Head of caudate nucleus (tissue), 42 donors: Measurements from ENCODE around the gene CMYA5.
"Not testable (repeated sequence)": the region's sequence is repeated elsewhere in the genome, so short reads cannot be mapped to it uniquely, and the experiment has no call there.

ENCODE experiments used
- DNase-seq, 42 donors: peaks; one replicate each; pipeline versions ENCODE4 v3.0.0 to v3.0.0-alpha.2; 2020 to 2021; ENCODE audit warnings: mixed read lengths in 7 of 42
- intact Hi-C: fragments of 100-400 bp; cut with DNase I; formaldehyde crosslinking; loops from one replicate; pipeline ENCODE4 v1.15.0; 2022

The CMYA5 gene

DNA sequence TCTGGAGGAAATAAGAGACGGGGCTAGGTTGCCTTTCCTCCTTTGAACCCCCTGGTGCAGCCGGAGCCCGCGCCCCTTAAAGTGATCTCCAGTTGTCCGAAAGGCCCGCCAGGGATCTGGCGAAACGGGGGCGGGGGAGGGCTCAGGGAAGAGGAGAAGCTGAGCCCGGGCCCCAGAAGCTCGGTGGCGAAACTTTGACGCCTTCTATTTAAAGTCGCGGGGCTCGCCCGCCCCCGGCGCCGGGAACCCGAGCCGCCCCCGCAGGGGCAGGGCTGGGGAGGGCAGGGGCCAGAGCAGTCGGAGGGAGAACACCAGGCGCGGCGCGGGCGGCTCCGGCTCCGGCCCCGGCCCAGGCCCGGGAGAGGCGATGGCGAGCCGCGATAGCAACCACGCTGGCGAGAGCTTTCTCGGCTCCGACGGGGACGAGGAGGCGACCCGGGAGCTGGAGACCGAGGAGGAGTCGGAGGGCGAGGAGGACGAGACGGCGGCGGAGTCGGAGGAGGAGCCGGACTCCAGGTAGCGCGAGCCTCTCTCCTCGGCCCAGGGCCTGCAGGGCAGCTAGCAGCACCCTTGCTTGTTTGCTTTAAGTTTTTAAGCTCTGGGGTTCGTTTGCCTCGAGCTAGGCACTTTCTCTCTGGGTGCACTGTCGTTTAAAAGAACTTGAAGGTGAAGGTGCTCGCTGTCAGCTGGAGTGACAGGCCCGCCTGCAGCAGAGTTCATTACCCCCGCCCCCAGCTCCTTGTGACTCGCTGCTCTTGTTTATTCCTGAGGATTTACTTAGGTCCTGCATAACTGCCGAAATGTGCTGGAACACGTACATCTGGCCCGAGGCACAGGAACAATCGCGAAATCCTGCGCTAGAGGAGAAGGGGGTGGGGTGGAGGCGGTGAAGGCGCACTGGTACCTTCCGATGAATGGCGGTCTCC is at the start of gene CMYA5:
CMYA5 (plus strand) TSS at position 296 of the 926 bp plus-strand sequence; CDS start at position 368, 72 bp downstream.
- intact Hi-C loops, result no loop called here

DNA sequence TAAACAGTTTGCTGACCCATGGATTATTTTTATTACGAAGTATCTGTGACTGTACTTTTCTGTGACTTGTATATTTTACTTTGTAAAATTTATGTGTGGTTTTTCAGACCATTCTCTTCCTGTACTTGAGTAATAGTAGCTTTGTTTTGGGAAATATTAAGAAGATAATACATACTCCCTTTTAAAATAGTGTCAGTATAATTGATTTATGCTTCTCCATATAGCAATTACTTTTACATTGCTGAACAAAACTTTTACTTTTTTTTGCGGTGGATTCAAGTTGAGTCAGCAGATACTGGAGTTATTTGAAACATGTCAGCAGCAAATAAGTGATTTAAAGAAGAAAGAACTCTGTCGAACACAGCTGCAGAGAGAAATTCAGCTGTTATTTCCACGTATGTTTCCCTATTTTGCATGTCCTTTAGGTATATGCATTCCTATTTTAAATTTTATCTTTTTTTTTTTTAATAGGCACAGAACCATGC is 49.0 kb upstream of the CMYA5 start:
- intact Hi-C loops, result no loop called here
- no peak for DNase-seq

More for the DNA sequence above, at the start of gene CMYA5:
- peak; percentile 15 to 77 (median 48) for DNase-seq

- DNase-seq, result no peak
Observed at GRCh38 chr5:79641414-79641813, 48.2 kb upstream of the CMYA5 start.

DNA sequence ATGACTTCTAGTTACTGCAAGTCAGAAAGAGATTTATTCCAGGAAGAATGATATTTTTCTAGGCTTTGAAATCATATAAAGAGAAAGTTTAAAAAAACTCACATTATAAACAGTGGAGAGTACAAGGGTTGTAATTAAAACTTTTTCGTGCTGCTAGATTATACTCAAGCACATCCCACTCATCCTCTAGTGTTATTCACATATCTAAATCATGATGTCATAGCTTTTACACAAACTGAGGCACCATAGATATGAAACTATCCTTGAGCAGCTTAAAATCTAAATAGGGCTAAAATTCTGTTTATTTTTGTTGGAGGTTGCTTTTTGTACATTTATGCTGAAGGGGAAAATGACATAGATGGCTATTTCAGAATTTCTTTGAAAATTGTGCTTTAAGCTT is 47.4 kb upstream of the CMYA5 start:
- DNase-seq, result no peak
- intact Hi-C loops, result no loop called here

More at GRCh38 chr5:79641414-79641813, 48.2 kb upstream of the CMYA5 start:
- intact Hi-C loops, result no loop called here

GRCh38 chr5:79653843-79654242 is 35.8 kb upstream of the CMYA5 start:
- no peak for DNase-seq
- intact Hi-C loops, result no loop called here

GRCh38 chr5:79663212-79663611 is 26.4 kb upstream of the CMYA5 start:
- intact Hi-C loops, result no loop called here
- DNase-seq, result no peak

GRCh38 chr5:79666758-79667157 is 22.9 kb upstream of the CMYA5 start:
- DNase-seq, result no peak
- intact Hi-C loops, result no loop called here

GRCh38 chr5:79672392-79672791 is 17.2 kb upstream of the CMYA5 start:
- no peak for DNase-seq
- intact Hi-C loops, result no loop called here

DNA sequence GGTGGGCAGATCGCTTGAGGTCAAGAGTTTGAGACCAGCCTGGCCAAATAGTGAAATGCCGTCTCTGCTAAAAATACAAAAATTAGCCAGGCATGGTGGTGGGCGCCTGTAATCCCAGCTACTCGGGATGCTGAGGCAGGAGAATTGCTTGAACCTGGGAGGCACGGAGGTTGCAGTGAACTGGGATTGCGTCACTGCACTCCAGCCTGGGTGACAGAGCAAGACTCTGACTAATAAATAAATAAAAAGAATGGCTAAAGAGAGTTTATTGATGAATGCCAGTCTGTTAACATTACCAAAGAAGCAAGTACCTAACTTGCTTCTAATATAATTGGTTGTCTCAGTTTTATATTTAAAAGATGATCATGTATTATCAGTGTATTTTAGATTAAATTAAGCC is 13.3 kb upstream of the CMYA5 start:
- DNase-seq, intact Hi-C loops: not testable (repeated sequence)

DNA sequence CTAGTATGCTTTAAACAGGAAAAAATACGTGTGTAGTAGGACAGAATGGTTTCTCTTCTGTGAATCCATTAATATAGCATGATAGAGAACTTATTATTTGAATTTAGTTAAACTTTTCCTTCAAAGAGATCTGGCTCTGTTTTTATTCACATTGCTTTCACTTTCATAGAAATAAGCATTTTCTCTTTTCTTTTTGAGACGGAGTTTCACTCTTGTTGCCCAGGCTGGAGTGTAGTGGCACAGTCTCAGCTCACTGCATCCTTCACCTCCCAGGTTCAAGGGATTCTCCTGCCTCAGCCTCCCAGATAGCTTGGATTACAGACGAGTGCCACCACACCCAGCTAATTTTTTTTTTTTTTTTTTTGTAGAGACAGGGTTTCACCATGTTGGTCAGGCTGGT is 7.5 kb upstream of the CMYA5 start:
- DNase-seq, intact Hi-C loops: not testable (repeated sequence)

- DNase-seq, result peak in 8 of 42 donors; percentile 9 to 55 (median 29)
- intact Hi-C loops, result no loop called here
Observed at GRCh38 chr5:79684782-79685181, 4.9 kb upstream of the CMYA5 start.

- peak in 1 of 42 donors; percentile 22 for DNase-seq
- intact Hi-C loops, result no loop called here
Observed at GRCh38 chr5:79685627-79686026, 4.0 kb upstream of the CMYA5 start.

GRCh38 chr5:79686799-79687198 is 2.8 kb upstream of the CMYA5 start:
- DNase-seq, result no peak
- intact Hi-C loops, result no loop called here

DNA sequence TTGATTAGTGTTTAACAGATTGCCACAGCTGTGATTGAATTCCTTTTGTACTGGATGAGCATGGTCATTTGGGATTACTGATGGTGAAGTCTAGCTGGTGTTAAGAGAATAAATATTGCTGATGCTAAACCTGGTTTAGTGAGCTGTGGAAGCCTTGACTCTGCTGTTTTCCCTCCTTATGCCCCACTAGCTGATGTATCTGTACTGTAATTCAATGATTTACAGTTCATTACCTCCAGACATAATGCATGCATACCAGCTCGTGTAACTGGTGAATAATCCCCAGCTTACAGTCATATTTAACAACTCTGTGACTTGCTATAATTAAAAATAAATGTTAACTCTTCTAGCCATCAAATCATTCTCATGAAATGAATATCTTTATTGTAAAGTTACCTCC is 1.7 kb upstream of the CMYA5 start:
- intact Hi-C loops, result no loop called here
- no peak for DNase-seq

GRCh38 chr5:79691007-79691406 is 1.4 kb downstream of the CMYA5 start:
- intact Hi-C loops, result no loop called here
- no peak for DNase-seq

DNA sequence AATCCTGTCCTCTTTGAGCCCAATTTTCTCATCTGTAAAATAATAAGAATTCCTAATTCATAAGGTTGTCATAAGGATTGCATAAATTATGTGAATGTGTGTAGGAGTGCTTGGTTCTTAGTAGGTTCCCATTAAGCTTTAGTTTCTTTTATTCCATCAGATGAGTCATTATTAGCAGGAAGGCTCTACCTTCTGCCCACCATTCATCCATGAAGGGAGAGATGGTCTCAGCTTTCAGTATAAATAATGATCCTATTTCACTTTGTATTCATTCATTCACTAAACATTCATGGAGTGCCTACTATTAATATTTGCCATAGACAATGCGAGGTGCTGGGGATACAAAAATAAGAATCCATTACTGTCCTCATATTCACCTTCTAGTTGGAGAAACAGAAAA is 3.0 kb downstream of the CMYA5 start:
- intact Hi-C loops, result no loop called here
- no peak for DNase-seq

DNA sequence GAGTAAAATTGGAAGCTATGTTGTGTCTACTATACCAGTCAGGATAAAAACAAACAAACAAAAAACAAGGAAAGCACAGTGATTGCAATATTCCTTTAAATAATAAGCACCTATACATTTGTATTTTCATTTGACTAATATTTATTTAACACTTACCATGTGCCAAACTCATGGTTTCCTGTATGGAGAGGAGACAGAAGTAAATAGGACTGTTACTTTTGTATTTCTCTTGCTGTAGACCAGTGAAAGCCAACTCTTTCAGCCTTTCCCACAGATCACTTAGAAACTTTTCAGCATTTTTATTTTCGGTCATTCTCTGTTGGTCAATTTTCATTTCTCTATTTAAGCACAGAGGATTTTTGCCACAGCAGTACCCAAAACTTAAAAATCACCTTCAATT is 4.5 kb downstream of the CMYA5 start:
- no peak for DNase-seq
- intact Hi-C loops, result no loop called here

- DNase-seq, result no peak
- intact Hi-C loops, result no loop called here
Observed at GRCh38 chr5:79694652-79695051, 5.0 kb downstream of the CMYA5 start.

- no peak for DNase-seq
- intact Hi-C loops, result no loop called here
Observed at GRCh38 chr5:79695526-79695925, 5.9 kb downstream of the CMYA5 start.

DNA sequence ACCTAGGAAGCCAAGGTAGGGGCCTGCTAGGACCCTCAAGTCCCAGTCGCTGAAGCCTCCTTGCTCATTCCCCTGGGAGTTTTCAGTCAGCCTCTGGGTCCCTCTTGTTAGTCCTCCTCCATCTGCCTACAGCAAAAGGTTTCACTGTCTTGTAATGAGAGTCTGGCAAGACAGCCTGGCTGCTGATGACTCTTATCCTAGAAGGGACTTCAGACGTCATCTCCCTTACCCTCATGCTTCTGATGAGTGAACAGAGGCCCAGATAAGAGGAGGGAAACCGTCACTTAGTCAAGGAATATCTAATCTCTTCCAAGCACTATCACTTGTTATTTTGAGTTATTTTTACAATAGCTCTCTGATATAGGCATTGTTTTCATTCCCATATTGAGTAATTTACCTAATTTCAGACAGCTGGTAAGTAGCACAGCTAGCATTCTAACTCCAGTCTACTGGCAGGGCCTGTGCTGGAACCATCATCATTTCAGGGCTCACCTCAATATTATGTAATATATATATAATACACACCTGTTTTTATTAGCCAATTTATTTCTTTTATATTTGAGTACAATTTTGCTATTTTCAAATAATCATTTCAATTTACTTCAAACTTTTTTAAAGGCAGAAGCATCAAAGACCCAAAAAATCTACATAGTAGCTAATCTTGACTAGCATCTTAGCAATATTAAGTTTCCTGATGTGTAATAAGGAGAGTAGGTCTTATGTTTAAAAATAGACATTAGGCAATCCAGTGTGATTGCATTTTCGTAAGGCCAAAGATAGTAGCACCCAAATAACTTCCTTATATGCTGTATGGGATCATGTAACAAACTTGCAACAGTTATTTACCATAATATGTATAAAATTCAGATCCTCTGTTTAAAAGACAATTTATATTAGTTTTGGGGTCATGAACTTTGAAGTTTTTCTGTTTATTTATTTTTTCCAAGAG is 7.9 kb downstream of the CMYA5 start:
- intact Hi-C loops, result no loop called here
- no peak for DNase-seq
